Esophagus squamous epithelium (tissue), 4 donors: ENCODE data around the gene PML.

Experiments
- POLR2A ChIP-seq, 4 donors: fragments of 450-650 bp; IDR thresholded peaks; one replicate each; pipeline ENCODE4 v1.6.1; 2017; ENCODE audit warnings: antibody characterized with exemption in 4 of 4, mild to moderate bottlenecking in 4 of 4, moderate library complexity in 3 of 4
- TF ChIP-seq, protein P1 (sequence below), 6 experiments: fragments of 450-650 bp in 4 of 6; fragments of 200-600 bp in 2 of 6; sonication (generic) in 2 of 6; IDR thresholded peaks; one replicate each; pipeline ENCODE4 v1.5.1; 2016 to 2019; ENCODE audit warnings: antibody characterized with exemption in 6 of 6, mild to moderate bottlenecking in 4 of 6, moderate library complexity in 4 of 6

- TF ChIP-seq, protein P1, sequence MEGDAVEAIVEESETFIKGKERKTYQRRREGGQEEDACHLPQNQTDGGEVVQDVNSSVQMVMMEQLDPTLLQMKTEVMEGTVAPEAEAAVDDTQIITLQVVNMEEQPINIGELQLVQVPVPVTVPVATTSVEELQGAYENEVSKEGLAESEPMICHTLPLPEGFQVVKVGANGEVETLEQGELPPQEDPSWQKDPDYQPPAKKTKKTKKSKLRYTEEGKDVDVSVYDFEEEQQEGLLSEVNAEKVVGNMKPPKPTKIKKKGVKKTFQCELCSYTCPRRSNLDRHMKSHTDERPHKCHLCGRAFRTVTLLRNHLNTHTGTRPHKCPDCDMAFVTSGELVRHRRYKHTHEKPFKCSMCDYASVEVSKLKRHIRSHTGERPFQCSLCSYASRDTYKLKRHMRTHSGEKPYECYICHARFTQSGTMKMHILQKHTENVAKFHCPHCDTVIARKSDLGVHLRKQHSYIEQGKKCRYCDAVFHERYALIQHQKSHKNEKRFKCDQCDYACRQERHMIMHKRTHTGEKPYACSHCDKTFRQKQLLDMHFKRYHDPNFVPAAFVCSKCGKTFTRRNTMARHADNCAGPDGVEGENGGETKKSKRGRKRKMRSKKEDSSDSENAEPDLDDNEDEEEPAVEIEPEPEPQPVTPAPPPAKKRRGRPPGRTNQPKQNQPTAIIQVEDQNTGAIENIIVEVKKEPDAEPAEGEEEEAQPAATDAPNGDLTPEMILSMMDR (IDR thresholded peaks at IDR 0.05), result no peak
- TF ChIP-seq POLR2A (IDR thresholded peaks at IDR 0.05), result no peak
These were observed 47.4 kb downstream of the PML start for GRCh38 chr15:74041777-74042435.
